Anterior cingulate cortex (tissue), 58 donors: ENCODE measurements around the gene MED22.
"Not testable (repeated sequence)": the region's sequence is repeated elsewhere in the genome, so short reads cannot be mapped to it uniquely, and the experiment has no call there.

Source experiments
- DNase-seq, 58 donors: peaks; one replicate each; lab custom pipeline; 2025; lab: John Stamatoyannopoulos, UW

Gene MED22

GRCh38 chr9:133377721-133378216, 29.8 kb upstream of the MED22 start:
- DNase-seq: no peak

GRCh38 chr9:133377280-133377679, 29.3 kb upstream of the MED22 start:
- DNase-seq: not testable (repeated sequence)

GRCh38 chr9:133375724-133376654, 28.1 kb upstream of the MED22 start, which contains the start of the genes STKLD1 and SURF4:
Gene STKLD1, plus strand, starts transcription at chr9:133376366. Its CDS starts 108 bp downstream, at chr9:133376474.
Gene SURF4, minus strand, starts transcription at chr9:133376060. Its CDS starts 91 bp downstream, at chr9:133375969.
- DNase-seq: peak; percentile 29 to 97 (median 92)

DNA sequence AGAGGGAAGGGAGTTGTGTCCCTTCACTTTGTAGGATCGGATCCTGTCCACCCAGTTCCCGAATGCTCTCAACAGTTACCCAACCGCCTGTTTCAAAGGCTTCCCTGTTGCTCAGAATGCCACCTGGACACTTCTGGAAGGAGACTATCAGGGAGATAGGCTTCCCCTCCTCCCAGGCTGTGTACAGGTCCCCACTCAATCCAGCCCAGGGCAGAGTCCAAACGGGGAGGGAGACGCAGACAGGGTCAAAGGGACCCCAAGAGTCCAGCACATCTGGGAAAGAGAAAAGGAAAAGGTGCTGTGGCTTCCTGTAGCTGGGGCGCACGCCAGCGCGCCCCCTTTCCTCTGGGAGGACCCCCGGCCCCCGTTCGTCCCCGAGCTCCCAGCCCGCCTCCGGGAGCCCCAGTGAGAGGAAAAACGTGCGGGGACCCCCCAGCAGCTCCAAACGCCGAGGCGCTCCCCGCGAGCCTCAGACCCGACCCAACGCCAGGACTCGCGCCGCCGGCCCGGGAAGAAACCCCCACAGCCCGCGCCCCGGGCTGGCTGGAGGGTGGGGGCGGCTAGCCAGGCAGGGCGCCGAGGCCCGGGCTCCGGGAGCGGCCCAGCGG, 27.3 kb upstream of the MED22 start:
- DNase-seq: no peak

- no peak for DNase-seq
Observed at GRCh38 chr9:133374612-133375115, 26.7 kb upstream of the MED22 start.

DNA sequence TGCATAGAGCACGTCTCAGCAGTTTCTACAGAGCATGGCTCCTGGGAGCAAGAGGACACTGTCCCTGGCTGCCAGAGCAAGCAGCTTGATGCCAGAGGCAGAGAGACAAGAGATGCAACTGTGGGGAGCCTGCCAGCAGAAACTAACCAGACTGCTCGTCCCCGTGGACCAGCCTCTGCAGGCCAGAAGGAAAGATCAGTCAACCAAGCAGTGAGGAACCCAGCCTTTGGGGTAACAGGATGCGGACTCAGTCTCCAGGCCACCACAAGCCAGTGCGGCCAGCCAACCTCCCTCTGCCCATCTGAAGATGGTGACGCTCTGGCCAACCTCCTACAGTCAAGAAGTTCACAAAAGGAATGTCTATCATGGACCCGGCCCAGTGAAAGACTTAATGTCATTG, 24.2 kb upstream of the MED22 start:
- DNase-seq: no peak

GRCh38 chr9:133371261-133371711, 23.4 kb upstream of the MED22 start:
- peak in 1 of 58 donors; percentile 53 for DNase-seq

- no peak for DNase-seq
Observed at GRCh38 chr9:133370685-133371084, 22.8 kb upstream of the MED22 start.

GRCh38 chr9:133369933-133370332, 22.0 kb upstream of the MED22 start:
- no peak for DNase-seq

DNA sequence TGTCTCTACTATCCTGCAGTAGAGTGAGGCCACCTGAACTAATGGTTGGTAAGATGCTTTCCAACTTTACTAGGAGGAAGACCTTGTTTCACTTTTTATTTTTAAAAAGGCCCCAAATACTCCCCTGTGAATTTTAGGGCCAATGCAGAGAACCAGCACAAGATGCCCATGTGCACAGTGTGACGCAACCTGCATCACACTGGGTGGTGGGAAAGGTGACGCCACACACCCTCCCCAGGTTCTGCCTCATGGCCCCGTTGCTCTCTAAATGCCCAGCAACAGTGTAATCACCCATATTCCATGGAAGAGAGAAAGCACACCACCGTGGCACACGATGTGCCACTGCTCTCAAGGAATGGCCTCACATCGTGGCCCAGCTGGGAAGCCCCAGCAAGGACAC, 21.5 kb upstream of the MED22 start:
- no peak for DNase-seq

DNA sequence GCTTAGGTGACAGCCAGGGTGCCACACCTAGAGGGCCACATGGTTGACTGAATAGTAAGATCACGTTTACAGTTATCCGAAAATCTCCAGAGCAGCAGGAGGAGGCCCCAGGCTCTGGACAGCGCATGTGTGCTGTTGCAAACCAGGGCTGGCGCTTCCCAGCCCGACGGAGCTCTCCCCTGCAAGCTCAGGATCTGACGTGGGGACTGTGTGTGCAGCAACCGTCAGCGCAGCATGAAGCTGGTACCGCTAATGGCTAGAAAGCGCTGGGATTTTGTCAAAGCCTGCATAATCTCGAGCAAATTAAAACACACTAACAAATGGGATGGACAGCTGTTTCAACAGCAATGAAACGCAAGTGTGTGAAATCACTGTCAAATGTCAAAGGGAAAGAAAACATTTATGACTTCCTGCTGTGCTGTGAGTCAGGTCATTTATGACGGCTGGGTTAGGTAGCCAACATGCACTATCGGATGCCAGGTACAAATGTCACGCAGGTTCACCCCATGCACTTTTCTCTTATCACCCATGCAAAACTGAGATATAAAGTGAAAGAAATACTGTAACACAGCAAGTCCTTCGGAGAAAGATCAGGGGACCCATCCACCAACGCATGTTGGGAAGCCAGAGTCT, 20.4 kb upstream of the MED22 start:
- no peak for DNase-seq

GRCh38 chr9:133367778-133368177, 19.8 kb upstream of the MED22 start:
- DNase-seq: no peak

DNA sequence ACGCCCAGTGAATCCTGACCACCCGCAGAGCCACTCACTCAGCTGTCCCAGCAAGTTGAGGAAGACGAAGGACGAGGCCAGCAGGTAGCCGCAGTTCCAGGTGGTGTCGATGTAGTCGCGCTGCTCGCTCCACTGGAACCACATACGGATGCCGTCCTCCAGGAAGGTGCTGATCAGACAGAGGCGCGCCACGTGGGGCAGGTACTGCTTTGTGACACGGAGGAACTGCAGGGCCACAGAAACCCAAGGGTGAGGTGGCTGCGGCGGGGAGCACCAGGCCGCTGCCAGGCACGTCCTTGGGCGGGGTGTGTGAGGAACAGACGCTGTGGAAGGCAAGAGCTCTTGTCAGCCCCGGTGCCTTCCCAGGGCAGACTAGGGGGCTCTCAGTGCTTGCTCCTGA, 19.3 kb upstream of the MED22 start:
- DNase-seq: no peak

- DNase-seq: no peak
Observed at GRCh38 chr9:133366435-133366834, 18.5 kb upstream of the MED22 start.

- DNase-seq: no peak
Observed at GRCh38 chr9:133362359-133363044, 14.6 kb upstream of the MED22 start.

DNA sequence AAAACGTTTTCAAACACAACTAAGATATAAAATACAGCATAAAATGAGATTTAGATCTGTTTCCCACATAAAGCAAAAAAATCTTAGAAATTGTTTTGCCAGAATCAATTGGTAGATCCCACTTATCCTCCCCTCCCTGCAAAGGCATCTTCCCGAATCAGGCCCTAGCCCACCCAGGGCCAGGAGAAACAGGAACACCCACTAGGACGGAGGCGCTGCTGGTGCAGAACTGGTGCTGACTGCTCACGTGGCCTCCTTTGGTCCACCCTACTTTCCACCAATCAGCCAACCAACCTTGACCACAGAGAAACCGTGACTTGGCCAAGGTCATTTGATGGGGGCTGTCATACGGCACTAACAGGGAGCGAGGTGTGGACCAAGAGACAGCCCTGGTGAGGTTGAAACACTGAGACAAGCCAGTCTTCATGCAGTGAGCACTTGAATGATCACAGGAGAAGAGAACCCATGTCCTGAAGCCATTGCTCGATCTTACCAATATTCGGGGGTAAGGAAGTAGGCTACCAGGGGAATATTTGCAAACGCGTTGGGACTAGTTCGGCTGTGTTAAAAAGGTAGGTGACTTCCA, 13.7 kb upstream of the MED22 start:
- no peak for DNase-seq

DNA sequence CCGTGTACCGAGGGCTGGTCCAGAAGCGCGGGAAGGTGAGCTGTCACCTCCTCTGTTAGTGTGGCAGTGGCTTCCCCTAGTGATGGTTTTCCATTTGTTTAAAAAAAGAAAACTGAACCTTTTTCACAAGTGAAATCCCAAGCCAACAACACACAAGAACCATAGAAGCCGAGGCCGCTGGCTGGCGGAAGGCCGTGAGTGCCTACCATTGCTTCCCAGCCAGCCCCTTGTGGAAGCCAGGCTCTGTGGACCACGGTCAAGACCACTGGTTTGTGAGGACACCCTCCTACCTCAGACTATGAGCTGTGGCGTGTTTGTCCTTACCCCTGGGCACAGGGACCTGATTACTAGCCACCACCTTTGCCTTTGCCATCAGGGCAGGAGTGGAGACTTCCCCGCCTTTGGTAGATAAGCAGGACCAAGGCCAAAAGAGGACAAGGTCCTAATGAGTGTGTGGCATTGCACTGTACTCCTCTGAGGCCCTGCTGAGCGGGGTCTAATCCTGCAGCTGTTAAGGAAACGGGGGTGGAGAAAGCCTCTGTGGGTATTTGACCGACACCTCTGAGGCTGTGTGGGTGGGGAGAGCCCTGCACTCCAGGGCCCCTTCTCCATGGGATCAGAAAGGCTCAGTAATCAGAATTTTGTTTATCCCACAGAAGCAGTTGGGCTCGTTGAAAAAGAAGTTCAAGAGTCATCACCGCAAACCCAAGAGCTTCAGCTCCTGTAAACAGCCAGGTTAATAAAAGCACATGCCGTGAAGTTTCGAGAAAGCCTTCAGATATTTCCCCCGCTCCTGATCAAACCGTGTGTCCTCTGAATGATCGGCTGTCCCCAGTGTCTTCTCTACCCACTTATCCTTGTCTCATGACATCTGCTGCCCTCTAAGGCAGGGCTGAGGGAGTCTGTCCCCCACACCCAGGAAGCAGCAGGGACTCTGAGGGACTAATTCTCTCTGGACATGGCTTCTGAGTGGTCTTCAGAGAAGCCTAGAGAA, 12.8 kb upstream of the MED22 start:
- no peak for DNase-seq

GRCh38 chr9:133359399-133360175, 11.7 kb upstream of the MED22 start:
- DNase-seq: peak in 7 of 58 donors; percentile 12 to 50 (median 25)
